ENCODE measurements around the gene PRMT9.

The PRMT9 gene

GRCh38 chr4:147683717-147684700, at the start of gene PRMT9:
PRMT9 (minus strand) TSS chr4:147684163; CDS start chr4:147683987, 176 bp downstream.
- DNase-seq, result peak; percentile 82

GRCh38 chr4:147732518-147733235, 48.7 kb upstream of the PRMT9 start:
- DNase-seq, result no peak

- DNase-seq, result peak; percentile 77
These were observed 47.9 kb upstream of the PRMT9 start, which contains the start of gene ARHGAP10 for GRCh38 chr4:147731580-147732517. ARHGAP10 (plus strand) TSS chr4:147732088; CDS start chr4:147732302, 214 bp downstream.

- no peak for DNase-seq
These were observed 46.4 kb upstream of the PRMT9 start for GRCh38 chr4:147730333-147730732.

GRCh38 chr4:147727476-147728028, 43.6 kb upstream of the PRMT9 start:
- no peak for DNase-seq

- DNase-seq, result no peak
These were observed 41.7 kb upstream of the PRMT9 start for GRCh38 chr4:147725673-147726072.

- no peak for DNase-seq
These were observed 40.7 kb upstream of the PRMT9 start for GRCh38 chr4:147724468-147725201.

- DNase-seq, result no peak
These were observed 39.4 kb upstream of the PRMT9 start for GRCh38 chr4:147723326-147723725.

GRCh38 chr4:147717878-147718277, 33.9 kb upstream of the PRMT9 start:
- DNase-seq, result no peak

GRCh38 chr4:147714575-147715401, 30.8 kb upstream of the PRMT9 start:
- no peak for DNase-seq

GRCh38 chr4:147709999-147710398, 26.0 kb upstream of the PRMT9 start:
- no peak for DNase-seq

- no peak for DNase-seq
These were observed 24.1 kb upstream of the PRMT9 start for GRCh38 chr4:147707892-147708672.

GRCh38 chr4:147704846-147705245, 20.9 kb upstream of the PRMT9 start:
- no peak for DNase-seq

GRCh38 chr4:147696866-147697265, 12.9 kb upstream of the PRMT9 start:
- DNase-seq, result no peak

- DNase-seq, result no peak
These were observed 9.3 kb upstream of the PRMT9 start for GRCh38 chr4:147693218-147693617.

GRCh38 chr4:147691820-147692219, 7.9 kb upstream of the PRMT9 start:
- no peak for DNase-seq

- no peak for DNase-seq
These were observed 5.1 kb upstream of the PRMT9 start for GRCh38 chr4:147689067-147689466.

- no peak for DNase-seq
These were observed 773 bp downstream of the PRMT9 start for GRCh38 chr4:147683188-147683591.

GRCh38 chr4:147682755-147683154, 1.2 kb downstream of the PRMT9 start:
- no peak for DNase-seq

Measured in amniotic stem cell (primary cell).